ENCODE data around the gene VOPP1.
"Not testable (repeated sequence)": the region's sequence is repeated elsewhere in the genome, so short reads cannot be mapped to it uniquely, and the experiment has no call there.

GRCh38 chr7:55471594-55471993 lies 100.7 kb downstream of the VOPP1 start:
- not testable (repeated sequence) for TF ChIP-seq SUZ12 (IDR thresholded peaks at IDR 0.05; ENCODE audit: extremely low read depth, insufficient read depth, insufficient read length); YY1 (IDR thresholded peaks at IDR 0.05; ENCODE audit: insufficient read depth, insufficient read length)

Data from NT2/D1 (cell line).